SK-N-SH (cell line): ENCODE results near the gene HMGB2. TPM values are rescaled to one million over a fixed set of nuclear protein-coding genes. Genes with fewer than 3 reads are reported as not detected.

ENCODE experiments used
- CTCF ChIA-PET: fragments of 300-600, 350-600 bp; formaldehyde crosslinking; extraction: SDS; loops from one replicate; lab custom pipeline; 2021; lab: Yijun Ruan, JAX
- POLR2A ChIA-PET: fragments of 350-600 bp; sonication (Branson Sonifier 250); formaldehyde crosslinking; extraction: SDS; loops from one replicate; lab custom pipeline; 2020; ENCODE audit warnings: antibody characterized with exemption, inconsistent platforms; lab: Yijun Ruan, JAX
- DNase-seq: peaks from one replicate; pipeline ENCODE4 v3.0.0; 2012
- H2AFZ ChIP-seq: fragments of 200-600 bp; sonication (generic); 2 replicates; pipeline ENCODE4 v1.8.1; 2016; ENCODE audit warnings: antibody characterized with exemption, mild to moderate bottlenecking, low read depth
- H3F3A ChIP-seq: fragments of 200-600 bp; sonication (generic); replicated peaks from 2 replicates; pipeline ENCODE3; 2016; ENCODE audit warnings: antibody characterized with exemption, mild to moderate bottlenecking; ENCODE audit not compliant: insufficient read depth
- H3K27ac ChIP-seq, 2 experiments: fragments of 200-500 bp in 1 of 2; fragments of 200-600 bp in 1 of 2; sonication (Bioruptor generic) in 1 of 2; sonication (generic), shearing (Covaris generic) in 1 of 2; 2 replicates each; pipeline versions ENCODE4 v1.5.1 to v1.6.1; 2014 to 2016; ENCODE audit warnings: low read depth in 2 of 2, inconsistent platforms in 1 of 2, low read length in 1 of 2, mild to moderate bottlenecking in 1 of 2, mixed read lengths in 1 of 2
- H3K27me3 ChIP-seq: fragments of 200-600 bp; sonication (generic), shearing (Covaris generic); 2 replicates; pipeline ENCODE4 v1.6.1; 2016; ENCODE audit warnings: mixed run types; ENCODE audit not compliant: insufficient read depth
- H3K36me3 ChIP-seq, 2 experiments: fragments of 200-500 bp in 1 of 2; fragments of 200-600 bp in 1 of 2; sonication (Bioruptor generic) in 1 of 2; sonication (generic) in 1 of 2; replicated peaks in 1 of 2; 2 replicates each; pipeline versions ENCODE3 to v1.5.1; 2014 to 2016; ENCODE audit warnings: low read length in 1 of 2, mild to moderate bottlenecking in 1 of 2; ENCODE audit not compliant: insufficient read depth in 2 of 2, control insufficient read depth in 1 of 2
- H3K4me1 ChIP-seq, 2 experiments: fragments of 200-500 bp in 1 of 2; fragments of 200-600 bp in 1 of 2; sonication (Bioruptor generic) in 1 of 2; sonication (generic), shearing (Covaris generic) in 1 of 2; 2 replicates each; pipeline versions ENCODE4 v1.5.1 to v1.6.1; 2014 to 2016; ENCODE audit warnings: low read depth in 1 of 2, low read length in 1 of 2, mixed run types in 1 of 2; ENCODE audit not compliant: insufficient read depth in 2 of 2, control insufficient read depth in 1 of 2
- H3K4me2 ChIP-seq: fragments of 200-600 bp; sonication (generic), shearing (Covaris generic); 2 replicates; pipeline ENCODE4 v1.6.1; 2017; ENCODE audit warnings: mixed run types
- H3K4me3 ChIP-seq, 2 experiments: fragments of 200-500 bp in 1 of 2; fragments of 200-600 bp in 1 of 2; sonication (Bioruptor generic) in 1 of 2; sonication (generic), shearing (Covaris generic) in 1 of 2; 2 replicates each; pipeline versions ENCODE4 v1.5.1 to v1.8.1; 2014 to 2016; ENCODE audit warnings: low read depth in 2 of 2, inconsistent platforms in 1 of 2, low read length in 1 of 2, mild to moderate bottlenecking in 1 of 2, mixed read lengths in 1 of 2, moderate library complexity in 1 of 2
- H3K79me2 ChIP-seq: fragments of 200-600 bp; sonication (generic); 2 replicates; pipeline ENCODE4 v1.8.1; 2017; ENCODE audit warnings: mild to moderate bottlenecking; ENCODE audit not compliant: insufficient read depth
- H3K9ac ChIP-seq: fragments of 200-600 bp; sonication (generic); 2 replicates; pipeline ENCODE4 v1.6.1; 2017; ENCODE audit warnings: mixed run types
- H3K9me2 ChIP-seq: fragments of 200-600 bp; sonication (generic); 2 replicates; pipeline ENCODE4 v1.6.1; 2017; ENCODE audit warnings: mixed run types
- H3K9me3 ChIP-seq: fragments of 200-600 bp; sonication (generic); 2 replicates; pipeline ENCODE4 v1.6.1; 2017; ENCODE audit warnings: mixed run types, mild to moderate bottlenecking, moderate library complexity
- H4K20me1 ChIP-seq: fragments of 200-600 bp; sonication (generic); 2 replicates; pipeline ENCODE4 v1.6.1; 2017; ENCODE audit warnings: mild to moderate bottlenecking, mixed run types; ENCODE audit not compliant: insufficient read depth
- CTCF ChIP-seq: fragments of 200-600 bp; sonication (generic); IDR thresholded peaks from 2 replicates; pipeline ENCODE4 v1.6.1; 2017; ENCODE audit warnings: antibody characterized with exemption, mild to moderate bottlenecking, moderate library complexity
- EZH2phosphoT487 ChIP-seq: fragments of 200-600 bp; sonication (generic); IDR thresholded peaks from 2 replicates; pipeline ENCODE4 v1.6.1; 2017; ENCODE audit warnings: low read depth, mixed run types, mild to moderate bottlenecking, antibody characterized with exemption, moderate library complexity, borderline replicate concordance
- FOSL2 ChIP-seq: IDR thresholded peaks from 2 replicates; pipeline ENCODE4 v1.4.0; 2012; ENCODE audit warnings: low read depth, mild to moderate bottlenecking, moderate library complexity, borderline replicate concordance
- FOXJ3 ChIP-seq: sonication (generic); formaldehyde crosslinking; IDR thresholded peaks from 2 replicates; pipeline ENCODE4 v1.5.1; 2020; ENCODE audit warnings: mild to moderate bottlenecking, missing genetic modification reagents
- GATA2 ChIP-seq: sonication (generic); formaldehyde crosslinking; IDR thresholded peaks from 2 replicates; pipeline ENCODE4 v1.5.0; 2020; ENCODE audit warnings: mild to moderate bottlenecking, missing genetic modification reagents
- MAX ChIP-seq: IDR thresholded peaks from 2 replicates; pipeline ENCODE4 v1.4.0; 2012; ENCODE audit warnings: low read depth
- MEF2A ChIP-seq: IDR thresholded peaks from 2 replicates; pipeline ENCODE4 v1.4.0; 2012; ENCODE audit warnings: low read depth, borderline replicate concordance
- NFIC ChIP-seq: IDR thresholded peaks from 2 replicates; pipeline ENCODE4 v1.4.0; 2012; ENCODE audit warnings: borderline replicate concordance
- RXRA ChIP-seq: IDR thresholded peaks from 2 replicates; pipeline ENCODE4 v1.4.0; 2012; ENCODE audit warnings: low read depth, mild to moderate bottlenecking, borderline replicate concordance
- SIN3A ChIP-seq: IDR thresholded peaks from 2 replicates; pipeline ENCODE4 v1.6.1; 2012; ENCODE audit warnings: low read depth, mild to moderate bottlenecking, low read length, moderate library complexity, borderline replicate concordance
- SMC3 ChIP-seq: IDR thresholded peaks from 2 replicates; pipeline ENCODE4 v1.6.1; 2012; ENCODE audit warnings: low read depth, low read length, improper control_type of control experiment
- ZBTB33 ChIP-seq: IDR thresholded peaks from 2 replicates; pipeline ENCODE4 v1.4.0; 2012; ENCODE audit warnings: low read depth, borderline replicate concordance
- WGBS: methylation state at CpG from one replicate; pipeline ENCODE4 v1.1.6; 2017; ENCODE audit warnings: low lambda C conversion rate; 5-methylcytosine and 5-hydroxymethylcytosine counted together
- polyA plus RNA-seq, 3 experiments: library from polyadenylated mRNA; depleted of rRNA; stranded (reverse); fragments of >200 nt; gene quantifications; 2 replicates each; pipeline ENCODE4 v1.2.3, GENCODE V29; 2012

The HMGB2 gene
- polyA plus RNA-seq, 1 of the 3 experiments (the other 2 are of a cell fraction) = 130 TPM

GRCh38 chr4:173330590-173330989 is 3.6 kb downstream of the HMGB2 start:
- peaks cover 50% of the 10 kb centered on the region for H3K79me2 ChIP-seq
- CTCF ChIA-PET = interaction anchor here (0.9 to 5.4 kb wide), 6 partner anchors 12 to 176 kb away, joined by 3 to 37 read pairs (median 4); no protein-coding TSS in a partner anchor
- peaks cover 25% of the 10 kb centered on the region for H4K20me1 ChIP-seq
- no peak for TF ChIP-seq ZBTB33
- no peak for TF ChIP-seq FOXJ3
- TF ChIP-seq RXRA = no peak
- no peak for TF ChIP-seq CTCF
- no peak for TF ChIP-seq GATA2 (CRISPR knock-in tag)
- no peak for TF ChIP-seq MEF2A
- no peak for TF ChIP-seq SIN3A
- no peak for TF ChIP-seq NFIC
- TF ChIP-seq SMC3 = no peak
- no peak for TF ChIP-seq EZH2phosphoT487
- H3K27me3 ChIP-seq = no peaks in the 10 kb centered on the region
- peak overlapping the region; percentile 22 to 32; a peak in 1 of 4 replicates for H3K27ac ChIP-seq
- H2AFZ ChIP-seq = no peak overlapping the region
- peak overlapping the region; percentile 17; the same call in 1 of the 2 replicates for H3K4me2 ChIP-seq
- peaks cover 46 to 61% of the 10 kb centered on the region in 2 experiments for H3K36me3 ChIP-seq
- DNase-seq = no peak
- no peak overlapping the region for H3K4me3 ChIP-seq
- 92% methylated on average over 2 of the region's 2 CpGs for WGBS
- POLR2A ChIA-PET = interaction anchor here (0.8 to 1.0 kb wide), 4 partner anchors 9 to 90 kb away, joined by 3 read pairs; partner anchors contain the start of gene SAP30
- peak overlapping the region; percentile 15; the same call in 1 of the 2 replicates for H3K9ac ChIP-seq
- H3K4me1 ChIP-seq = peaks cover 6 to 9% of the 10 kb centered on the region in 2 experiments; a peak in 3 of 4 replicates
- H3K9me3 ChIP-seq = no peaks in the 10 kb centered on the region
- no peaks in the 10 kb centered on the region for H3K9me2 ChIP-seq
- H3F3A ChIP-seq = peaks cover 66% of the 10 kb centered on the region

GRCh38 chr4:173328236-173328901 is 5.8 kb downstream of the HMGB2 start:
- no peak overlapping the region for H3K27ac ChIP-seq
- TF ChIP-seq MAX = no peak
- no peak for TF ChIP-seq FOSL2
- no peak for TF ChIP-seq GATA2 (CRISPR knock-in tag)
- peaks cover 59% of the 10 kb centered on the region for H3F3A ChIP-seq
- POLR2A ChIA-PET = interaction anchor here (1.3 kb wide), 1 partner anchor 50 kb away, joined by 3 read pairs; no protein-coding TSS in a partner anchor
- WGBS = 95% methylated on average over 5 of the region's 5 CpGs
- H3K9me3 ChIP-seq = no peaks in the 10 kb centered on the region; the same call in 1 of the 2 replicates
- H3K36me3 ChIP-seq = peaks cover 46 to 68% of the 10 kb centered on the region in 2 experiments
- CTCF ChIA-PET = interaction anchor here (1.3 to 5.4 kb wide), 2 partner anchors 10 to 88 kb away, joined by 4 to 37 read pairs; no protein-coding TSS in a partner anchor
- peaks cover 42% of the 10 kb centered on the region for H3K79me2 ChIP-seq
- peaks cover 6 to 9% of the 10 kb centered on the region in 2 experiments; a peak in 3 of 4 replicates for H3K4me1 ChIP-seq
- peaks cover 24% of the 10 kb centered on the region for H4K20me1 ChIP-seq
- H3K4me3 ChIP-seq = no peak overlapping the region
- H3K4me2 ChIP-seq = no peak overlapping the region
- no peaks in the 10 kb centered on the region for H3K27me3 ChIP-seq
- H3K9ac ChIP-seq = no peak overlapping the region
- no peaks in the 10 kb centered on the region for H3K9me2 ChIP-seq
- no peak for DNase-seq
- no peak overlapping the region for H2AFZ ChIP-seq
